ENCODE measurements around the gene HECW1.
"Not testable (repeated sequence)": the region's sequence is repeated elsewhere in the genome, so short reads cannot be mapped to it uniquely, and the experiment has no call there.

The HECW1 gene

GRCh38 chr7:43112459-43112940 lies at the start of gene HECW1:
TSS of gene HECW1 (plus strand) at chr7:43112647. CDS start at chr7:43243906, 131,259 bp downstream.
- DNase-seq: no peak

- DNase-seq: no peak
Measured at GRCh38 chr7:43071604-43072003, 40.8 kb upstream of the HECW1 start.

GRCh38 chr7:43072530-43072929 lies 39.9 kb upstream of the HECW1 start:
- DNase-seq: no peak

GRCh38 chr7:43073811-43074210 lies 38.6 kb upstream of the HECW1 start:
- DNase-seq: not testable (repeated sequence)

- DNase-seq: no peak
Measured at GRCh38 chr7:43076189-43076605, 36.2 kb upstream of the HECW1 start.

- DNase-seq: no peak
Measured at GRCh38 chr7:43076606-43077005, 35.8 kb upstream of the HECW1 start.

- no peak for DNase-seq
Measured at GRCh38 chr7:43077285-43077684, 35.2 kb upstream of the HECW1 start.

GRCh38 chr7:43077732-43078391 lies 34.6 kb upstream of the HECW1 start:
- DNase-seq: no peak

- no peak for DNase-seq
Measured at GRCh38 chr7:43078794-43079193, 33.7 kb upstream of the HECW1 start.

- no peak for DNase-seq
Measured at GRCh38 chr7:43081603-43082002, 30.8 kb upstream of the HECW1 start.

- DNase-seq: no peak
Measured at GRCh38 chr7:43083106-43083505, 29.3 kb upstream of the HECW1 start.

- no peak for DNase-seq
Measured at GRCh38 chr7:43085017-43085416, 27.4 kb upstream of the HECW1 start.

GRCh38 chr7:43085992-43086391 lies 26.5 kb upstream of the HECW1 start:
- DNase-seq: no peak

- DNase-seq: no peak
Measured at GRCh38 chr7:43092819-43093218, 19.6 kb upstream of the HECW1 start.

GRCh38 chr7:43096875-43097274 lies 15.6 kb upstream of the HECW1 start:
- no peak for DNase-seq

- DNase-seq: no peak
Measured at GRCh38 chr7:43099750-43100149, 12.7 kb upstream of the HECW1 start.

- DNase-seq: no peak
Measured at GRCh38 chr7:43104874-43105520, 7.5 kb upstream of the HECW1 start.

- no peak for DNase-seq
Measured at GRCh38 chr7:43105521-43106120, 6.8 kb upstream of the HECW1 start.

- no peak for DNase-seq
Measured at GRCh38 chr7:43108255-43109011, 4.0 kb upstream of the HECW1 start.

GRCh38 chr7:43110791-43111535 lies 1.5 kb upstream of the HECW1 start:
- DNase-seq: no peak

GRCh38 chr7:43111630-43112458 lies 603 bp upstream of the HECW1 start:
- no peak for DNase-seq

Measured in DMS79 treated with DMSO at 0.1 percent for 48 hours (cell line).